Trophoblast cell (in vitro differentiated cells and primary cell): ENCODE data around the gene CLMN.
A peak's percentile ranks its signal among the peaks of the same experiment; 100 is the strongest.

ENCODE experiments used
- DNase-seq, 2 donors: peaks; one replicate each; pipeline ENCODE4 v3.0.0-alpha.2; 2016
- H2AFZ ChIP-seq: 2 replicates; pipeline ENCODE4 v1.6.1; 2013; ENCODE audit warnings: low read length, moderate library complexity, mild to moderate bottlenecking; ENCODE audit not compliant: insufficient read depth, poor library complexity
- H2AK5ac ChIP-seq: 2 replicates; pipeline ENCODE4 v1.6.1; 2013; ENCODE audit warnings: mild to moderate bottlenecking, low read length
- H2BK120ac ChIP-seq: 2 replicates; pipeline ENCODE4 v1.6.1; 2013; ENCODE audit warnings: low read length, mild to moderate bottlenecking, moderate library complexity; ENCODE audit not compliant: insufficient read depth, poor library complexity
- H2BK12ac ChIP-seq: 2 replicates; pipeline ENCODE4 v1.6.1; 2013; ENCODE audit warnings: mild to moderate bottlenecking, low read length, moderate library complexity
- H2BK5ac ChIP-seq: 2 replicates; pipeline ENCODE4 v1.6.1; 2013; ENCODE audit warnings: low read length, low read depth, moderate library complexity, mild to moderate bottlenecking; ENCODE audit not compliant: poor library complexity
- H3K14ac ChIP-seq: 2 replicates; pipeline ENCODE4 v1.6.1; 2013; ENCODE audit warnings: mild to moderate bottlenecking, low read length
- H3K18ac ChIP-seq: 2 replicates; pipeline ENCODE4 v1.6.1; 2013; ENCODE audit warnings: mild to moderate bottlenecking, low read length
- H3K23ac ChIP-seq: 2 replicates; pipeline ENCODE4 v1.6.1; 2013; ENCODE audit warnings: low read length
- H3K27ac ChIP-seq: 2 replicates; pipeline ENCODE4 v1.5.1; 2013; ENCODE audit warnings: low read depth, mild to moderate bottlenecking, inconsistent platforms, low read length, moderate library complexity
- H3K27me3 ChIP-seq: 2 replicates; pipeline ENCODE4 v1.6.1; 2013; ENCODE audit warnings: inconsistent platforms, mild to moderate bottlenecking, low read length, moderate library complexity; ENCODE audit not compliant: insufficient read depth
- H3K36me3 ChIP-seq, 2 experiments: 1 replicate in 1 of 2; 2 replicates in 1 of 2; pipeline ENCODE4 v1.6.1; 2013; ENCODE audit warnings: low read length in 2 of 2, mild to moderate bottlenecking in 2 of 2, moderate library complexity in 1 of 2; ENCODE audit not compliant: insufficient read depth in 2 of 2, control insufficient read depth in 1 of 2
- H3K4ac ChIP-seq: 2 replicates; pipeline ENCODE4 v1.6.1; 2013; ENCODE audit warnings: low read depth, mild to moderate bottlenecking, low read length, moderate library complexity
- H3K4me1 ChIP-seq, 2 experiments: 1 replicate in 1 of 2; 2 replicates in 1 of 2; pipeline ENCODE4 v1.6.1; 2013; ENCODE audit warnings: low read length in 2 of 2, mild to moderate bottlenecking in 2 of 2, moderate library complexity in 1 of 2; ENCODE audit not compliant: insufficient read depth in 2 of 2, control insufficient read depth in 1 of 2
- H3K4me2 ChIP-seq: 2 replicates; pipeline ENCODE4 v1.6.1; 2013; ENCODE audit warnings: inconsistent platforms, mild to moderate bottlenecking, low read length, moderate library complexity
- H3K4me3 ChIP-seq: 2 replicates; pipeline ENCODE4 v1.5.1; 2013; ENCODE audit warnings: mild to moderate bottlenecking, low read depth, low read length, inconsistent platforms
- H3K79me1 ChIP-seq: one replicate; pipeline ENCODE4 v1.6.1; 2013; ENCODE audit warnings: low read length
- H3K79me2 ChIP-seq: 2 replicates; pipeline ENCODE4 v1.6.1; 2013; ENCODE audit warnings: low read length, mild to moderate bottlenecking; ENCODE audit not compliant: control insufficient read depth, insufficient read depth, poor library complexity
- H3K9ac ChIP-seq: 2 replicates; pipeline ENCODE4 v1.6.1; 2013; ENCODE audit warnings: mild to moderate bottlenecking, low read length
- H3K9me3 ChIP-seq: 2 replicates; pipeline ENCODE4 v1.6.1; 2013; ENCODE audit warnings: low read depth, mild to moderate bottlenecking, control low read depth, inconsistent platforms, low read length; ENCODE audit not compliant: insufficient read depth
- H4K12ac ChIP-seq: 2 replicates; pipeline ENCODE4 v1.6.1; 2013; ENCODE audit warnings: low read depth, mild to moderate bottlenecking, low read length, moderate library complexity
- H4K8ac ChIP-seq: 2 replicates; pipeline ENCODE4 v1.6.1; 2013; ENCODE audit warnings: low read depth, mild to moderate bottlenecking, low read length, moderate library complexity
- H4K91ac ChIP-seq: one replicate; pipeline ENCODE4 v1.6.1; 2013; ENCODE audit warnings: low read depth, mild to moderate bottlenecking, low read length, moderate library complexity
- WGBS: extraction: QIAGEN DNeasy Blood & Tissue Kit; methylation state at CpG from one replicate; pipeline ENCODE4 v1.1.7; 2013; ENCODE audit warnings: missing lambda C conversion rate; ENCODE audit not compliant: insufficient read length, insufficient coverage; ENCODE audit errors: extremely low coverage; 5-methylcytosine and 5-hydroxymethylcytosine counted together

CLMN gene

DNA sequence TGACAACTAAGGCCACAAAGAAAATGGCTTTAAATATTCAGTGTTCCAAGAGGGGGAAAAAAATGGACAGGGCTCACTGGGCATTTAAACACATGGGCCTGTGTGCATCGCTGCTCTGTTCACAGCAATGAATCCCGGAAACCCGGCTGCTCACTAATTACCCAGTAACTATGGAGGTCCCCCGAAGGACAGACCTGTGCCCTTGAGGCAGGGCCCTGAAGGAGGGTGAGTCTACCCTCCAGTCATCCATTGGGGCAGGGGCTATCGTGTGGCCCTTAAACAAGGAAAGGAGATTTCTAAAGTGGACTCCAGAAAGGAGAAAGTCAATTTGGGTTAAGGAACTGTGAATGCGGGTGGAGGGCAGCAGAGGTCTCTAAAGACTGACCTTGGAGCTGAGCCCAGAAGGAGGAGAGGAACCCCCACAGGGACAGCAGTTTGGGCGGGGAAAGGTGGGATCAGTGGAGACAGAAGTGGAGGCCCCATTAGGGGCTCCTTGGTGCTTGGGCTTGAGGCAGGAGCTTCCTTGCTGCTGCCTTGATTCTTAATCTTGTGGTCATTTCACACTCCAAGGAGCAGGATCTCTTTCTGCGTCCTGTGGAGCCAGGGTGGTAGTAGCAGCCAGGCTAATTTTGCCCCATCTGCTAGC lies 1.4 kb upstream of the CLMN start:
- no CpG with 5 or more reads among the region's 8 CpGs for WGBS
- H3K79me2 ChIP-seq: peaks cover 3% of the 10 kb centered on the region

DNA sequence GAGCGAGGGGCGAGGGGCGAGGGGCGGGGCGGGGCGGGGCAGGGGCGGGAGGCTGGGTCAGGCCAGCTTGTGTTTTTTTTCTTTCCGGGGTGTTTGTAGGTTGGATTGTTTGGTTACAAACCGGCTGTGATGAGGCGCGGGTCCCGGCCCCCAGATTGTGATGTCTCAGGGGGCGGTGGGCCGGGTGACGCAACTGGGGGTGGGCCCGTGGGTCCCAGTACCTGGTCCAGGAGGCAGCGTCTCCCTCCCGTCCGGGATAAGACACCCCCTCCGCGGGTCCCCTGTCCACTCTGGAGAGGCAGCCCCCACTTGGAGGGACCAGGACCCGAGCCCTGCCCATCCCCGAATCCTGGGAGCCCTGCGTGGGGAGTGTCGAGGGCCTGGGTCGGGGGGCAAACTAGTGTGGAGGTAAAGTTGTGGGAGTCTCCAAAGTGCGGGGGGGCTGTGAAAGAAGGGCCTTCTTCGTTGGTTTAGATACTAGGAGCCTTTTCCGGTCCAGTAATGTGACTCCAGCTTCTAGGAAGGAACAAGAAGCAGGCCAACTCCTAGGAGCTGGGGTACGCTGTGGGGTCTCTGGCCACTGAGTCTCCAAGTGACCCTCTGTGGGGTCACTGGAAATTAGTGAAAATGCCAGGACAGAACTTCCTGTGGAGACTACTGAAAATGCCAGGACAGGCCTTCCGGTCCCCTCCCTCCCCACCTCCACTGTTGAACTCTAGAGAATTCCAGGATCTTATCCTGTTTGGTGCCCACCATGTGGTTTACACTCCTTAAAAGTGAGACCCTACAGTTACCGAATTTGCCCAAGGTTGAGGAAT lies 579 bp upstream of the CLMN start:
- Histone ChIP-seq H4K91ac (peak overlapping the region; percentile 16), H3K9me3 (no peaks in the 10 kb centered on the region), H3K79me1 (peaks cover 3% of the 10 kb centered on the region), H2BK5ac (no peak overlapping the region), H3K14ac (no peak overlapping the region), H4K8ac (peak overlapping the region; percentile 26), H3K27me3 (no peaks in the 10 kb centered on the region), H2BK12ac (peak overlapping the region; percentile 38), H3K79me2 (peaks cover 3% of the 10 kb centered on the region), H3K27ac (no peak overlapping the region), H4K12ac (no peak overlapping the region), H2AFZ (no peak overlapping the region), H3K4me1 (peaks cover 8 to 10% of the 10 kb centered on the region in 2 experiments), H3K9ac (no peak overlapping the region), H3K23ac (no peak overlapping the region), H2BK120ac (no peak overlapping the region), H3K18ac (peak overlapping the region; percentile 37), H3K4ac (no peak overlapping the region), H2AK5ac (no peak overlapping the region), H3K36me3 (no peaks in the 10 kb centered on the region), H3K4me3 (no peak overlapping the region), H3K4me2 (peak overlapping the region; percentile 66)
- no peak for DNase-seq
- WGBS: no CpG with 5 or more reads among the region's 32 CpGs

More for the DNA sequence above, 1.4 kb upstream of the CLMN start:
- Histone ChIP-seq H2AK5ac (no peak overlapping the region), H3K79me1 (peaks cover 3% of the 10 kb centered on the region), H3K4me1 (peaks cover 6 to 10% of the 10 kb centered on the region in 2 experiments), H3K4me3 (no peak overlapping the region), H3K36me3 (no peaks in the 10 kb centered on the region), H2AFZ (no peak overlapping the region), H3K9me3 (no peaks in the 10 kb centered on the region), H2BK120ac (no peak overlapping the region), H3K4ac (no peak overlapping the region), H3K9ac (no peak overlapping the region), H3K27ac (no peak overlapping the region), H4K91ac (no peak overlapping the region), H2BK12ac (no peak overlapping the region), H3K27me3 (no peaks in the 10 kb centered on the region), H4K8ac (no peak overlapping the region), H3K14ac (no peak overlapping the region), H4K12ac (no peak overlapping the region), H3K23ac (no peak overlapping the region), H3K4me2 (no peak overlapping the region), H2BK5ac (no peak overlapping the region), H3K18ac (no peak overlapping the region)
- no peak for DNase-seq

DNA sequence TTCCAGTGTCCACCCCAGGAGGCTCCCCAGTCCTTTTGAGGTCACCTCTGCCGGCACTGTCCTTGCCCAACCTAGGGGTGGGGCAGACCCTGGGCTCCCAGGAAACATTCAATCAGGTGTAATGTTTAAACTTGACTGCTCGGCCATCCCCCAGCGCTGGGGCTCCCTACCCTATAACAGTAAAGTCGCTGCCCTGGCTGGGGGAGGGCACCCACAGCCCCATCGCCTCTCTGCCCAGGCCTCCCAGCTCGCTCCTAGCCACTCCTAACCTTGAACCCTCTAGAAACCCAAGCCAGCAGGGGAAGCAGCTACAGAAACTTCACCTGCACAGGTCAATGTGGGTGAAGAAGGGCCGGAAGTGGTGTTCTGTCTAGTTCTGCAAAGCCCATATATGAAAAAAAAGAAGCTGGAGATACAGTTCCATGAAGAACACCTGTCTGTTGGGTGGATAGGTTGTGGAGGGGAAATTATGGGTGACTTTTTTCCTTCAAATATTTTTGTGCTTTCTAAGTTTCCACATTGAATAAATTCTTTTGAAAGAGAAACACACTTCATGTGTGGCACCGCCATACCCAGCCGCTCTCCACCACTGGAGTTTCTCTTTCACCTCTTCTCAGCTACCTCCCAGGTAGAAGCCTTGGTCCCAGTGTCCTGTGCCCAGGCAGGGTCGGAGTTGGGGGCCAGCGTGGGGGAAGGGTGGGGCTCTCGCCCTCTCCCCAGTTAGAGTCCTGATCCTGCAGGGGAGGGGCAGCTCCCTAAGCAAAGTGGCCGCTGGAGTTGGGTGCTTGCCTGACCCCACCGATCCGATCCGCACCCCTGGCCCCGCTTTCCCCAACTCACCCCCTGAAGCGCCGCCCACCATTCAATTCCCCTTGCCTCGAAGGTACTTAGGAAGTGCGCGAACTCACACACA lies 1.1 kb downstream of the CLMN start:
- H3K18ac ChIP-seq: no peak overlapping the region
- H3K36me3 ChIP-seq: no peaks in the 10 kb centered on the region
- H2BK12ac ChIP-seq: no peak overlapping the region
- DNase-seq: no peak
- no peak overlapping the region for H3K23ac ChIP-seq
- no peak overlapping the region for H4K8ac ChIP-seq
- H2AFZ ChIP-seq: peak overlapping the region; percentile 57
- no peak overlapping the region for H4K12ac ChIP-seq
- H3K9ac ChIP-seq: no peak overlapping the region
- no peak overlapping the region for H4K91ac ChIP-seq
- H3K4me2 ChIP-seq: peak overlapping the region; percentile 96
- H2BK5ac ChIP-seq: no peak overlapping the region
- H3K9me3 ChIP-seq: peaks cover 2% of the 10 kb centered on the region
- H3K4me3 ChIP-seq: peak overlapping the region; percentile 73
- H2AK5ac ChIP-seq: no peak overlapping the region
- no CpG with 5 or more reads among the region's 22 CpGs for WGBS
- no peak overlapping the region for H2BK120ac ChIP-seq
- peaks cover 3% of the 10 kb centered on the region for H3K79me2 ChIP-seq
- H3K27ac ChIP-seq: no peak overlapping the region
- no peak overlapping the region for H3K4ac ChIP-seq
- no peaks in the 10 kb centered on the region for H3K27me3 ChIP-seq
- H3K4me1 ChIP-seq: peaks cover 19 to 23% of the 10 kb centered on the region in 2 experiments
- H3K14ac ChIP-seq: no peak overlapping the region
- peaks cover 3% of the 10 kb centered on the region for H3K79me1 ChIP-seq

DNA sequence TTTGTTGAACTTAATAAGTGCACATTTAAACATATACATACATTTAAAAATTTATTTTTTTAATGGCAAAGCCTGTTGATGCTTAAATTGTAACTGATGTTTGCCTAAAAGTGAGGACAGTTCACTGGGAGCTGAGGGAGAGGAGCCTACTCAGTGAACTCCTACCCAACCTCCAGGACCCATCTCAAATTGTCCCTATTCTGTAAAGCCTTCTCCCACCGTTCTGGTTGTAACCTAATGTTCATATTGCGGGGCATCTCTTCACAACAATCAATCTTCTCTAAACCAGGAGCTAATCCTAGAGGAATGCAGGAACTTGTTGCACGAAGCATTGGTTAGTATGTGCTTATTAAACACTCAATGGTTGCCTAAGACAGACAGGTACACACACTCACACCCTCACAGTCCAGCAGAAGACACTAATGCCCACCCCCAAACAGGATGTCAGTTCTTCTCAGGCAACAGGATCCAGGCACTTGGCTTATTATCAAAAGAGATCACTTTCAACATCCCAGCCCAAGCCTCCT lies 1.8 kb downstream of the CLMN start:
- Histone ChIP-seq H4K91ac (no peak overlapping the region), H3K27ac (no peak overlapping the region), H3K9me3 (peaks cover 2% of the 10 kb centered on the region), H3K4ac (no peak overlapping the region), H3K79me2 (peaks cover 3% of the 10 kb centered on the region), H3K9ac (no peak overlapping the region), H2BK12ac (no peak overlapping the region), H3K18ac (no peak overlapping the region), H3K4me3 (no peak overlapping the region), H2BK5ac (no peak overlapping the region), H3K27me3 (no peaks in the 10 kb centered on the region), H3K14ac (no peak overlapping the region), H3K4me1 (peaks cover 19 to 21% of the 10 kb centered on the region in 2 experiments), H3K79me1 (peaks cover 3% of the 10 kb centered on the region), H3K23ac (no peak overlapping the region), H2AK5ac (no peak overlapping the region), H4K12ac (no peak overlapping the region), H3K36me3 (no peaks in the 10 kb centered on the region), H2BK120ac (no peak overlapping the region), H4K8ac (no peak overlapping the region), H2AFZ (no peak overlapping the region), H3K4me2 (no peak overlapping the region)
- no peak for DNase-seq
- no CpG with 5 or more reads among the region's 3 CpGs for WGBS
